ENCODE results near the gene OR1S1. TPM values are rescaled to one million over a fixed set of nuclear protein-coding genes. Genes with fewer than 3 reads are reported as not detected.

OR1S1 gene
- polyA plus RNA-seq, 1 donor, result not detected

Other genes starting within 250 kb of the OR1S1 start
- gene OR9Q1, start 188.8 kb upstream of the OR1S1 start, polyA plus RNA-seq (ENCODE audit: insufficient read length), result not detected
- not detected for gene OR6Q1, start 181.8 kb upstream of the OR1S1 start, polyA plus RNA-seq (ENCODE audit: insufficient read length)
- not detected for gene OR9I1, start 87.2 kb upstream of the OR1S1 start, polyA plus RNA-seq (ENCODE audit: insufficient read length)
- gene OR9Q2, start 23.6 kb upstream of the OR1S1 start, polyA plus RNA-seq (ENCODE audit: insufficient read length), result not detected
- not detected for gene OR1S2, start 8.6 kb upstream of the OR1S1 start, polyA plus RNA-seq (ENCODE audit: insufficient read length)
- not detected for gene OR10Q1, start 16.2 kb downstream of the OR1S1 start, polyA plus RNA-seq (ENCODE audit: insufficient read length)
- not detected for gene OR10W1, start 55.5 kb downstream of the OR1S1 start, polyA plus RNA-seq (ENCODE audit: insufficient read length)
- gene OR5B17, start 146.3 kb downstream of the OR1S1 start, polyA plus RNA-seq (ENCODE audit: insufficient read length), result not detected
- gene OR5B3, start 194.2 kb downstream of the OR1S1 start, polyA plus RNA-seq (ENCODE audit: insufficient read length), result not detected
- gene OR5B2, start 215.4 kb downstream of the OR1S1 start, polyA plus RNA-seq (ENCODE audit: insufficient read length), result not detected
- gene OR5B12, start 229.5 kb downstream of the OR1S1 start, polyA plus RNA-seq (ENCODE audit: insufficient read length), result not detected